HG02642 (cell line): ENCODE measurements around the gene PSENEN.

Experiments
- ATAC-seq: cut with Tn5 transposase; IDR thresholded peaks from one replicate; pipeline ENCODE4 v1.9.1; 2021; ENCODE audit warnings: mild to moderate bottlenecking; ENCODE audit not compliant: unreplicated experiment, poor library complexity

The PSENEN gene

GRCh38 chr19:35748106-35749020, 2.9 kb downstream of the PSENEN start, which contains the start of gene LIN37:
Gene LIN37 (plus strand): TSS chr19:35748576. CDS start chr19:35748725, 149 bp downstream.
- ATAC-seq, result peak; percentile 73

GRCh38 chr19:35750167-35750566, 4.7 kb downstream of the PSENEN start:
- no peak for ATAC-seq

GRCh38 chr19:35751839-35752745, 6.6 kb downstream of the PSENEN start:
- no peak for ATAC-seq

- no peak for ATAC-seq
These were observed 7.4 kb downstream of the PSENEN start for GRCh38 chr19:35752746-35753350.

- no peak for ATAC-seq
These were observed 8.4 kb downstream of the PSENEN start for GRCh38 chr19:35753634-35754369.

GRCh38 chr19:35754370-35755130, 9.1 kb downstream of the PSENEN start:
- no peak for ATAC-seq

GRCh38 chr19:35755131-35755549, 9.7 kb downstream of the PSENEN start:
- ATAC-seq, result no peak

- no peak for ATAC-seq
These were observed 10.3 kb downstream of the PSENEN start for GRCh38 chr19:35755550-35756376.

- ATAC-seq, result no peak
These were observed 11.2 kb downstream of the PSENEN start, which contains the start of gene HSPB6 for GRCh38 chr19:35756377-35757230. Gene HSPB6 (minus strand): TSS chr19:35757029. CDS start chr19:35757008, 21 bp downstream.

GRCh38 chr19:35757231-35757748, 11.8 kb downstream of the PSENEN start:
- no peak for ATAC-seq

GRCh38 chr19:35757749-35758608, 12.5 kb downstream of the PSENEN start, which contains the start of gene PROSER3:
Gene PROSER3 (plus strand): TSS chr19:35758176. CDS start chr19:35758216, 40 bp downstream.
- ATAC-seq, result peak; percentile 95

GRCh38 chr19:35759697-35760096, 14.2 kb downstream of the PSENEN start:
- no peak for ATAC-seq

- ATAC-seq, result no peak
These were observed 15.4 kb downstream of the PSENEN start for GRCh38 chr19:35760711-35761349.

- ATAC-seq, result no peak
These were observed 19.2 kb downstream of the PSENEN start for GRCh38 chr19:35764432-35765315.
